Trophoblast cell (in vitro differentiated cells and primary cell): Measurements from ENCODE around the gene WDR13.

ENCODE experiments used
- DNase-seq, 2 donors: peaks; one replicate each; pipeline ENCODE4 v3.0.0-alpha.2; 2016
- H2AFZ ChIP-seq: 2 replicates; pipeline ENCODE4 v1.6.1; 2013; ENCODE audit warnings: low read length, moderate library complexity, mild to moderate bottlenecking; ENCODE audit not compliant: insufficient read depth, poor library complexity
- H2AK5ac ChIP-seq: 2 replicates; pipeline ENCODE4 v1.6.1; 2013; ENCODE audit warnings: mild to moderate bottlenecking, low read length
- H2BK120ac ChIP-seq: 2 replicates; pipeline ENCODE4 v1.6.1; 2013; ENCODE audit warnings: low read length, mild to moderate bottlenecking, moderate library complexity; ENCODE audit not compliant: insufficient read depth, poor library complexity
- H2BK12ac ChIP-seq: 2 replicates; pipeline ENCODE4 v1.6.1; 2013; ENCODE audit warnings: mild to moderate bottlenecking, low read length, moderate library complexity
- H2BK5ac ChIP-seq: 2 replicates; pipeline ENCODE4 v1.6.1; 2013; ENCODE audit warnings: low read length, low read depth, moderate library complexity, mild to moderate bottlenecking; ENCODE audit not compliant: poor library complexity
- H3K14ac ChIP-seq: 2 replicates; pipeline ENCODE4 v1.6.1; 2013; ENCODE audit warnings: mild to moderate bottlenecking, low read length
- H3K18ac ChIP-seq: 2 replicates; pipeline ENCODE4 v1.6.1; 2013; ENCODE audit warnings: mild to moderate bottlenecking, low read length
- H3K23ac ChIP-seq: 2 replicates; pipeline ENCODE4 v1.6.1; 2013; ENCODE audit warnings: low read length
- H3K27ac ChIP-seq: 2 replicates; pipeline ENCODE4 v1.5.1; 2013; ENCODE audit warnings: low read depth, mild to moderate bottlenecking, inconsistent platforms, low read length, moderate library complexity
- H3K27me3 ChIP-seq: 2 replicates; pipeline ENCODE4 v1.6.1; 2013; ENCODE audit warnings: inconsistent platforms, mild to moderate bottlenecking, low read length, moderate library complexity; ENCODE audit not compliant: insufficient read depth
- H3K36me3 ChIP-seq, 2 experiments: 1 replicate in 1 of 2; 2 replicates in 1 of 2; pipeline ENCODE4 v1.6.1; 2013; ENCODE audit warnings: low read length in 2 of 2, mild to moderate bottlenecking in 2 of 2, moderate library complexity in 1 of 2; ENCODE audit not compliant: insufficient read depth in 2 of 2, control insufficient read depth in 1 of 2
- H3K4ac ChIP-seq: 2 replicates; pipeline ENCODE4 v1.6.1; 2013; ENCODE audit warnings: low read depth, mild to moderate bottlenecking, low read length, moderate library complexity
- H3K4me1 ChIP-seq, 2 experiments: 1 replicate in 1 of 2; 2 replicates in 1 of 2; pipeline ENCODE4 v1.6.1; 2013; ENCODE audit warnings: low read length in 2 of 2, mild to moderate bottlenecking in 2 of 2, moderate library complexity in 1 of 2; ENCODE audit not compliant: insufficient read depth in 2 of 2, control insufficient read depth in 1 of 2
- H3K4me2 ChIP-seq: 2 replicates; pipeline ENCODE4 v1.6.1; 2013; ENCODE audit warnings: inconsistent platforms, mild to moderate bottlenecking, low read length, moderate library complexity
- H3K4me3 ChIP-seq: 2 replicates; pipeline ENCODE4 v1.5.1; 2013; ENCODE audit warnings: mild to moderate bottlenecking, low read depth, low read length, inconsistent platforms
- H3K79me1 ChIP-seq: one replicate; pipeline ENCODE4 v1.6.1; 2013; ENCODE audit warnings: low read length
- H3K79me2 ChIP-seq: 2 replicates; pipeline ENCODE4 v1.6.1; 2013; ENCODE audit warnings: low read length, mild to moderate bottlenecking; ENCODE audit not compliant: control insufficient read depth, insufficient read depth, poor library complexity
- H3K9ac ChIP-seq: 2 replicates; pipeline ENCODE4 v1.6.1; 2013; ENCODE audit warnings: mild to moderate bottlenecking, low read length
- H3K9me3 ChIP-seq: 2 replicates; pipeline ENCODE4 v1.6.1; 2013; ENCODE audit warnings: low read depth, mild to moderate bottlenecking, control low read depth, inconsistent platforms, low read length; ENCODE audit not compliant: insufficient read depth
- H4K12ac ChIP-seq: 2 replicates; pipeline ENCODE4 v1.6.1; 2013; ENCODE audit warnings: low read depth, mild to moderate bottlenecking, low read length, moderate library complexity
- H4K8ac ChIP-seq: 2 replicates; pipeline ENCODE4 v1.6.1; 2013; ENCODE audit warnings: low read depth, mild to moderate bottlenecking, low read length, moderate library complexity
- H4K91ac ChIP-seq: one replicate; pipeline ENCODE4 v1.6.1; 2013; ENCODE audit warnings: low read depth, mild to moderate bottlenecking, low read length, moderate library complexity
- WGBS: extraction: QIAGEN DNeasy Blood & Tissue Kit; methylation state at CpG from one replicate; pipeline ENCODE4 v1.1.7; 2013; ENCODE audit warnings: missing lambda C conversion rate; ENCODE audit not compliant: insufficient read length, insufficient coverage; ENCODE audit errors: extremely low coverage; 5-methylcytosine and 5-hydroxymethylcytosine counted together

Gene WDR13

DNA sequence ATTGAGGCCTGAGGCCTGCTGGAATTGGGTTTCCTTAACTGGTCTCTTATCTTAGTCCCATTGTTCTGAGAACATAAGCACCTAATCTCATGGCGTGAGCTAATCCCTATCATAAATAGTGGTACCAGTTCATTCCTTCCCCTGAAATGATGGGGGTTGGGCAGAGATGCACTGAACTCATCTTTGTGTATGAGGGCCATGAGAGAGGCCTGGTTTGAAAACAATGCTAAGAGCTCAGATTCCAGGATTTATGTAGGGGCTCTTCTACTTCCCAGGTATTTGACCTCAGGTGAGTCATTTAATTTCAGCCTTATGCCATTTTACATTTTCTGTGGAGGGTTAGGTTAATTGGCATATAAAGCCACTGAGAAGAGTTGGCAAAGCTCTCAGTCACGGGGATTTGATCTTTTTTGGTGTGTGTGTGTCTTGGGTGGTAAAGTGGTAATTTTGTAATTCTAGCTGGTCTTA, 18.6 kb upstream of the WDR13 start:
- Histone ChIP-seq H3K18ac (no peak overlapping the region), H4K8ac (no peak overlapping the region), H3K36me3 (peaks cover 17 to 31% of the 10 kb centered on the region in 2 experiments), H3K23ac (no peak overlapping the region), H3K9me3 (no peaks in the 10 kb centered on the region), H4K12ac (no peak overlapping the region), H2BK12ac (no peak overlapping the region), H3K79me1 (peaks cover 12% of the 10 kb centered on the region), H3K4me3 (no peak overlapping the region), H2AFZ (no peak overlapping the region), H3K79me2 (peaks cover 10% of the 10 kb centered on the region), H3K4ac (no peak overlapping the region), H3K14ac (no peak overlapping the region), H2BK5ac (no peak overlapping the region), H3K4me1 (peaks cover 10 to 14% of the 10 kb centered on the region in 2 experiments), H2BK120ac (no peak overlapping the region), H2AK5ac (no peak overlapping the region), H3K9ac (no peak overlapping the region), H4K91ac (no peak overlapping the region), H3K27ac (no peak overlapping the region), H3K4me2 (no peak overlapping the region), H3K27me3 (no peaks in the 10 kb centered on the region)
- WGBS = no CpG with 5 or more reads among the region's 2 CpGs
- peak; percentile 77 to 78 for DNase-seq

- H3K9me3 ChIP-seq = no peaks in the 10 kb centered on the region
- WGBS = no CpG with 5 or more reads among the region's 3 CpGs
These were observed 18.0 kb upstream of the WDR13 start for GRCh38 chrX:48579259-48579658.

DNA sequence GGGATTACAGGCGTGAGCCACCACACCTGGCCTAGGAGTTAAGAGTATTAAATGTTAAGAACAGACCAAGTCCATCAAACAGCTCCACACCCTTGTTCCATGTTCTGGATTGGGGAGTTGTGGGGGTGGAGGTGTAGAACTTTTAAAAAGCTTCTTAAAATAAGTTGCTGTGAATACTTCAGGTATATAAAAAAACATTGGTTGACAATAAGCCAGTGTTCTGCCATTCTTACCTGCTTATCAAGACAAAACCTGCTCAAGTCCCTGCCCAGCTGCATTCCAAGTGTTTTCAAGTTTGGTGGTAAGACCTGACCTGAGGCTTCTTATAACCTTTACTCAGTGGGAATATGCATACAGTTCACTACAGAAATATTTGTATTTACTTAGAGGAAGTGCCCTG, 16.6 kb upstream of the WDR13 start:
- no peak overlapping the region for H3K4me2 ChIP-seq
- no peak overlapping the region for H4K91ac ChIP-seq
- H3K36me3 ChIP-seq = peaks cover 13 to 25% of the 10 kb centered on the region in 2 experiments
- no peak overlapping the region for H2AK5ac ChIP-seq
- peaks cover under 1% of the 10 kb centered on the region for H3K79me1 ChIP-seq
- no peak overlapping the region for H3K18ac ChIP-seq
- peak; percentile 74 to 75 for DNase-seq
- no peak overlapping the region for H3K23ac ChIP-seq
- H3K4me1 ChIP-seq = peaks cover 6 to 13% of the 10 kb centered on the region in 2 experiments
- H3K4ac ChIP-seq = no peak overlapping the region
- no peaks in the 10 kb centered on the region for H3K9me3 ChIP-seq
- H3K27me3 ChIP-seq = no peaks in the 10 kb centered on the region
- no peak overlapping the region for H3K9ac ChIP-seq
- no peak overlapping the region for H4K8ac ChIP-seq
- H2AFZ ChIP-seq = no peak overlapping the region
- no peak overlapping the region for H2BK120ac ChIP-seq
- WGBS = no CpG with 5 or more reads among the region's 1 CpG
- H3K27ac ChIP-seq = no peak overlapping the region
- H3K79me2 ChIP-seq = peaks cover under 1% of the 10 kb centered on the region
- no peak overlapping the region for H3K4me3 ChIP-seq
- H4K12ac ChIP-seq = no peak overlapping the region
- H2BK5ac ChIP-seq = no peak overlapping the region
- no peak overlapping the region for H2BK12ac ChIP-seq
- H3K14ac ChIP-seq = no peak overlapping the region

More at GRCh38 chrX:48579259-48579658, 18.0 kb upstream of the WDR13 start:
- Histone ChIP-seq H4K91ac (no peak overlapping the region), H4K12ac (no peak overlapping the region), H2BK120ac (no peak overlapping the region), H3K79me1 (peaks cover 9% of the 10 kb centered on the region), H3K23ac (no peak overlapping the region), H3K36me3 (peaks cover 17 to 31% of the 10 kb centered on the region in 2 experiments), H3K9ac (no peak overlapping the region), H2AFZ (no peak overlapping the region), H3K4me2 (peak overlapping the region; percentile 19), H4K8ac (no peak overlapping the region), H2BK12ac (no peak overlapping the region), H3K4me1 (peaks cover 10 to 14% of the 10 kb centered on the region in 2 experiments), H3K4ac (no peak overlapping the region), H3K18ac (no peak overlapping the region), H2AK5ac (no peak overlapping the region), H3K14ac (no peak overlapping the region), H3K4me3 (peak overlapping the region; percentile 40), H2BK5ac (no peak overlapping the region), H3K27me3 (no peaks in the 10 kb centered on the region), H3K79me2 (peaks cover 10% of the 10 kb centered on the region), H3K27ac (no peak overlapping the region)
- no peak for DNase-seq

DNA sequence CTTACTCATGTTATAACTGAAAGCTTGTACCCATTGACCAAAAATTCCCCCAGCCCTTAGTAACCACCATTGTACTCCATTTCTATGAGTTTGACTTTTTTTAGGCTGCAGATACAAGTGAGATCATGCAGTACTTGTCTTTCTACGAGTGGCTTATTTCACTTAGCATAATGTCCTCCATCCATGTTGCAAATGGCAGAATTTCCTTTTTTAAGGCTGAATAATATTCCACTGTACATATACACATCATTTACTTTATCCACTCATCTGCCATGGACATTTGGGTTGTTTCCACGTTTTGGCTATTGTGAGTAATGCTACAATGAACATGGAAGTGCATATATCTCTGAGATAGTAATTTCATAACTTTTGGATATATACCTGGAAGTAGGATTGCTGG, 12.6 kb upstream of the WDR13 start:
- H3K14ac ChIP-seq = no peak overlapping the region
- H2AFZ ChIP-seq = no peak overlapping the region
- H2BK120ac ChIP-seq = no peak overlapping the region
- H3K27me3 ChIP-seq = no peaks in the 10 kb centered on the region
- no peak overlapping the region for H3K27ac ChIP-seq
- no peak overlapping the region for H2AK5ac ChIP-seq
- no peaks in the 10 kb centered on the region for H3K79me2 ChIP-seq
- H3K4me3 ChIP-seq = no peak overlapping the region
- H3K4me2 ChIP-seq = no peak overlapping the region
- H4K12ac ChIP-seq = no peak overlapping the region
- H3K79me1 ChIP-seq = no peaks in the 10 kb centered on the region
- H3K36me3 ChIP-seq = no peaks in the 10 kb centered on the region
- H3K4ac ChIP-seq = no peak overlapping the region
- no peak overlapping the region for H2BK12ac ChIP-seq
- H2BK5ac ChIP-seq = no peak overlapping the region
- H3K9ac ChIP-seq = no peak overlapping the region
- WGBS = no CpG with 5 or more reads among the region's 2 CpGs
- no peak overlapping the region for H4K91ac ChIP-seq
- H3K18ac ChIP-seq = no peak overlapping the region
- H3K4me1 ChIP-seq = peaks cover 0 to 3% of the 10 kb centered on the region in 2 experiments
- DNase-seq = no peak
- no peak overlapping the region for H3K23ac ChIP-seq
- H3K9me3 ChIP-seq = no peaks in the 10 kb centered on the region
- no peak overlapping the region for H4K8ac ChIP-seq
